GM18498 (cell line): ENCODE measurements around the gene UTP25.
"Not testable (repeated sequence)": the region's sequence is repeated elsewhere in the genome, so short reads cannot be mapped to it uniquely, and the experiment has no call there.

Source experiments
- ATAC-seq: cut with Tn5 transposase; IDR thresholded peaks from one replicate; pipeline ENCODE4 v1.9.1; 2021; ENCODE audit warnings: mild to moderate bottlenecking, moderate library complexity; ENCODE audit not compliant: unreplicated experiment

Gene UTP25

GRCh38 chr1:209827384-209828262 lies at the start of gene UTP25:
UTP25 (plus strand) TSS chr1:209827972; CDS start chr1:209828064, 92 bp downstream.
- peak; percentile 92 for ATAC-seq

- no peak for ATAC-seq
Measured at GRCh38 chr1:209778102-209778501, 49.7 kb upstream of the UTP25 start.

GRCh38 chr1:209780268-209780667 lies 47.5 kb upstream of the UTP25 start:
- ATAC-seq, result no peak

GRCh38 chr1:209783386-209783785 lies 44.4 kb upstream of the UTP25 start:
- no peak for ATAC-seq

- peak; percentile 99 for ATAC-seq
Measured at GRCh38 chr1:209784265-209785169, 43.3 kb upstream of the UTP25 start, which contains the start of gene C1orf74. C1orf74 (minus strand) TSS chr1:209784559; CDS start chr1:209783634, 925 bp downstream.

GRCh38 chr1:209785592-209785991 lies 42.2 kb upstream of the UTP25 start:
- ATAC-seq, result no peak

GRCh38 chr1:209786146-209786545 lies 41.6 kb upstream of the UTP25 start:
- no peak for ATAC-seq

GRCh38 chr1:209787551-209787950 lies 40.2 kb upstream of the UTP25 start:
- ATAC-seq, result no peak

- no peak for ATAC-seq
Measured at GRCh38 chr1:209789245-209789644, 38.5 kb upstream of the UTP25 start.

GRCh38 chr1:209790286-209791193 lies 37.2 kb upstream of the UTP25 start:
- no peak for ATAC-seq

GRCh38 chr1:209791920-209792319 lies 35.9 kb upstream of the UTP25 start:
- ATAC-seq, result no peak

GRCh38 chr1:209793711-209794110 lies 34.1 kb upstream of the UTP25 start:
- not testable (repeated sequence) for ATAC-seq

GRCh38 chr1:209797978-209798639 lies 29.7 kb upstream of the UTP25 start:
- no peak for ATAC-seq

GRCh38 chr1:209800984-209801834 lies 26.6 kb upstream of the UTP25 start:
- no peak for ATAC-seq

GRCh38 chr1:209802117-209802779 lies 25.5 kb upstream of the UTP25 start:
- no peak for ATAC-seq

- ATAC-seq, result no peak
Measured at GRCh38 chr1:209802780-209803152, 25.0 kb upstream of the UTP25 start.

- ATAC-seq, result no peak
Measured at GRCh38 chr1:209803568-209803967, 24.2 kb upstream of the UTP25 start.

- no peak for ATAC-seq
Measured at GRCh38 chr1:209805341-209805781, 22.4 kb upstream of the UTP25 start.
